CD4-positive, alpha-beta T cell (primary cell): Measurements from ENCODE around the gene OR6B3. TPM values are rescaled to one million over a fixed set of nuclear protein-coding genes. Genes with fewer than 3 reads are reported as not detected.

ENCODE experiments used
- ATAC-seq: fragments of 200-7000 bp; cut with Tn5 transposase; one replicate; pipeline ENCODE4 v1.10.0; 2022; ENCODE audit warnings: mild to moderate bottlenecking; ENCODE audit not compliant: poor library complexity
- CTCF ChIA-PET: fragments of 350-600 bp; sonication (Branson Sonifier 250); formaldehyde crosslinking; loops from one replicate; lab custom pipeline; 2021; ENCODE audit warnings: antibody characterized with exemption, inconsistent platforms; lab: Charles Lee
- POLR2A ChIA-PET: fragments of 350-600 bp; sonication (Branson Sonifier 250); formaldehyde crosslinking; loops from one replicate; lab custom pipeline; 2021; ENCODE audit warnings: antibody characterized with exemption, inconsistent platforms; lab: Charles Lee
- DNase-seq, 14 experiments: peaks; one replicate each; pipeline ENCODE4 v3.0.0-alpha.2; 2013 to 2020; ENCODE audit warnings: mixed read lengths in 2 of 14
- H3K27ac ChIP-seq, 2 donors: one replicate each; pipeline versions ENCODE4 v1.5.1 to v1.7.0; 2013; ENCODE audit warnings: low read length in 2 of 2, low read depth in 1 of 2, mild to moderate bottlenecking in 1 of 2
- H3K27me3 ChIP-seq, 2 experiments: 1 replicate in 1 of 2; 2 replicates in 1 of 2; pipeline versions ENCODE4 v1.6.1 to v1.7.0; 2013; ENCODE audit warnings: low read length in 2 of 2, control low read depth in 1 of 2, mild to moderate bottlenecking in 1 of 2, moderate library complexity in 1 of 2; ENCODE audit not compliant: insufficient read depth in 2 of 2, control insufficient read depth in 1 of 2
- H3K36me3 ChIP-seq: one replicate; pipeline ENCODE4 v1.6.1; 2013; ENCODE audit warnings: low read length, control low read depth; ENCODE audit not compliant: insufficient read depth
- H3K4me1 ChIP-seq: one replicate; pipeline ENCODE4 v1.6.1; 2013; ENCODE audit warnings: low read length, control low read depth; ENCODE audit not compliant: insufficient read depth
- H3K4me3 ChIP-seq: one replicate; pipeline ENCODE4 v1.5.1; 2013; ENCODE audit warnings: mild to moderate bottlenecking, low read length, moderate library complexity
- H3K9me3 ChIP-seq, 2 experiments: 1 replicate in 1 of 2; 2 replicates in 1 of 2; pipeline versions ENCODE4 v1.6.1 to v1.7.0; 2013; ENCODE audit warnings: low read length in 2 of 2, mild to moderate bottlenecking in 2 of 2, control low read depth in 1 of 2, moderate library complexity in 1 of 2; ENCODE audit not compliant: control insufficient read depth in 1 of 2, insufficient read depth in 1 of 2
- H3K27ac Mint-ChIP-seq: one replicate; pipeline ENCODE4 v1.8.0; 2020; ENCODE audit warnings: mixed read lengths
- H3K27me3 Mint-ChIP-seq: one replicate; pipeline ENCODE4 v1.8.0; 2021; ENCODE audit warnings: mixed read lengths
- H3K36me3 Mint-ChIP-seq: one replicate; pipeline ENCODE4 v1.8.0; 2021; ENCODE audit warnings: low read depth, mixed read lengths
- H3K4me1 Mint-ChIP-seq: one replicate; pipeline ENCODE4 v1.8.0; 2021; ENCODE audit warnings: low read depth, mixed read lengths
- H3K4me3 Mint-ChIP-seq: one replicate; pipeline ENCODE4 v1.8.0; 2020; ENCODE audit warnings: mild to moderate bottlenecking, mixed read lengths
- H3K9me3 Mint-ChIP-seq: one replicate; pipeline ENCODE4 v1.8.0; 2020; ENCODE audit warnings: mixed read lengths
- CTCF ChIP-seq: fragments of 200-600 bp; IDR thresholded peaks from one replicate; pipeline ENCODE4 v1.8.0; 2022; ENCODE audit warnings: antibody characterized with exemption, mild to moderate bottlenecking
- intact Hi-C, 2 experiments: fragments of 100-400 bp; cut with DNase I in 1 of 2; cut with micrococcal nuclease in 1 of 2; formaldehyde crosslinking; loops; one replicate each; pipeline versions ENCODE4 v1.15.1 to v1.9.0; 2023 to 2025; cut with DNase I, micrococcal nuclease
- polyA plus RNA-seq, 2 donors: library from polyadenylated mRNA; unstranded; fragments of 120-200 nt; gene quantifications; one replicate each; pipeline ENCODE4 v1.2.1, GENCODE V29; 2013
- total RNA-seq, 174 experiments: library from RNA in 2 of 174; stranded (reverse) in 2 of 174; gene quantifications; one replicate each; pipeline ENCODE4 v1.2.3 and lab custom pipeline; 2021 to 2026

Gene OR6B3
- total RNA-seq (not detected), total RNA-seq (lab: John Stamatoyannopoulos, UW) (0 to 0.07 (median 0) reads per million in 172 experiments)
- not detected for polyA plus RNA-seq (2013, experiment 1 of 2)
- not detected for polyA plus RNA-seq (2013, experiment 2 of 2)

- Mint-ChIP-seq H3K27me3 (peaks cover 67% of the 10 kb centered on the region), H3K9me3 (no peaks in the 10 kb centered on the region), H3K36me3 (no peaks in the 10 kb centered on the region), H3K4me1 (no peaks in the 10 kb centered on the region), H3K4me3 (no peak within 1 kb of the TSS), H3K27ac (no peak within 1 kb of the TSS)
- TF ChIP-seq CTCF = no peak
- intact Hi-C loops = no loop called here
- ChIA-PET POLR2A (no interaction called here), CTCF (no interaction called here)
- Histone ChIP-seq H3K27ac (no peak within 1 kb of the TSS), H3K36me3 (no peaks in the 10 kb centered on the region), H3K4me3 (no peak within 1 kb of the TSS), H3K9me3 (peaks cover 0 to 7% of the 10 kb centered on the region in 2 experiments), H3K4me1 (no peaks in the 10 kb centered on the region), H3K27me3 (peaks cover 22 to 35% of the 10 kb centered on the region in 2 experiments)
- DNase-seq (no peak), ATAC-seq (no peak)
These were observed at the start of gene OR6B3 for GRCh38 chr2:240053173-240054155. TSS of gene OR6B3 (minus strand) at chr2:240053521.

- no peak overlapping the region for H3K27ac Mint-ChIP-seq
- H3K4me1 ChIP-seq = no peaks in the 10 kb centered on the region
- CTCF ChIA-PET = no interaction called here
- TF ChIP-seq CTCF = no peak
- intact Hi-C loops = no loop called here
- H3K36me3 Mint-ChIP-seq = no peaks in the 10 kb centered on the region
- DNase-seq (no peak), ATAC-seq (no peak)
- no peaks in the 10 kb centered on the region for H3K36me3 ChIP-seq
- POLR2A ChIA-PET = no interaction called here
- peaks cover 14% of the 10 kb centered on the region for H3K9me3 Mint-ChIP-seq
- no peak overlapping the region for H3K4me3 ChIP-seq
- peaks cover 10 to 15% of the 10 kb centered on the region in 2 experiments for H3K9me3 ChIP-seq
- peaks cover 28 to 57% of the 10 kb centered on the region in 2 experiments for H3K27me3 ChIP-seq
- peaks cover 86% of the 10 kb centered on the region for H3K27me3 Mint-ChIP-seq
- no peaks in the 10 kb centered on the region for H3K4me1 Mint-ChIP-seq
- no peak overlapping the region for H3K27ac ChIP-seq
- H3K4me3 Mint-ChIP-seq = no peak overlapping the region
These were observed 45.0 kb upstream of the OR6B3 start for GRCh38 chr2:240098349-240098748.

GRCh38 chr2:240095556-240096523, 42.5 kb upstream of the OR6B3 start:
- Histone ChIP-seq H3K36me3 (no peaks in the 10 kb centered on the region), H3K4me1 (no peaks in the 10 kb centered on the region), H3K9me3 (peaks cover 10 to 15% of the 10 kb centered on the region in 2 experiments), H3K4me3 (no peak overlapping the region), H3K27ac (no peak overlapping the region), H3K27me3 (peaks cover 28 to 56% of the 10 kb centered on the region in 2 experiments)
- Mint-ChIP-seq H3K36me3 (no peaks in the 10 kb centered on the region), H3K27ac (no peak overlapping the region), H3K9me3 (peaks cover 14% of the 10 kb centered on the region), H3K4me1 (no peaks in the 10 kb centered on the region), H3K27me3 (peaks cover 85% of the 10 kb centered on the region), H3K4me3 (no peak overlapping the region)
- intact Hi-C loops = no loop called here
- no peak for TF ChIP-seq CTCF
- POLR2A ChIA-PET = interaction anchor here (0.6 kb wide), 1 partner anchor 43 kb away, joined by 3 read pairs; no protein-coding TSS in a partner anchor
- CTCF ChIA-PET = no interaction called here
- no peak for DNase-seq
- no peak for ATAC-seq
